Fibroblast of lung (primary cell): ENCODE results near the gene CARS1.

Experiments
- CTCF ChIP-seq, 2 donors: IDR thresholded peaks in 1 of 2; conservative IDR thresholded peaks in 1 of 2; 1 replicate in 1 of 2; 2 replicates in 1 of 2; pipeline ENCODE4 v1.5.1; 2011 to 2012; ENCODE audit warnings: low read length in 2 of 2, control low read depth in 1 of 2, inconsistent platforms in 1 of 2, low read depth in 1 of 2, mild to moderate bottlenecking in 1 of 2
- EZH2 ChIP-seq: IDR thresholded peaks from 2 replicates; pipeline ENCODE4 v1.5.1; 2012; ENCODE audit warnings: low read length, control low read depth, mild to moderate bottlenecking; ENCODE audit errors: missing control alignments

GRCh38 chr11:3036419-3036818 is 20.8 kb downstream of the CARS1 start:
- TF ChIP-seq CTCF (conservative IDR thresholded peaks at IDR 0.05 in 1 of 2, IDR thresholded peaks at IDR 0.05 in 1 of 2; ENCODE audit: low read depth in 1 of 2, low read length in 2 of 2) (no peak), EZH2 (no peak)
